ENCODE data around the gene RNF152. TPM values are rescaled to one million over a fixed set of nuclear protein-coding genes. Genes with fewer than 3 reads are reported as not detected.

RNF152 gene
- total and polyA plus RNA-seq, 2 donors (not counting 3 experiments of a cell fraction or from before 2014, with no cell fraction given): 20.8 to 27.5 TPM

DNA sequence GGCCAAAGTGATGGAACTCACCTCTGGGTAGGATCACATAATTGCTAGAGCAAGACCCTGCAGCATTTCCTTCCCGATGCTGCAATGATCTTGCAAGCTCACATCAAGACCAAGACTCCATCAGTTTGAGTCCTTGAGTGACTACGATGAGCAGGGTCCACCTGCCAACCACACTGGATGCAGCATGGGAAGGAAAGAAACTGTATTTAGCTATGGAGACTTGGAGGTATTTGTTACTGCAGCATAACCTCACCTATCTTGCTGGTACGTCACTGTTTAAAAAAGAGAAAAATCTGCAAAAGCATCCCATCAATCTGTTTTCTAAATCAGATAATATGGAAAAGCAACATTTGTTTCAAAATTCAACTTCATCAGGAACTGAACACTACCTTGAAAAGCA is 2.5 kb downstream of the RNF152 start:
- no peak overlapping the region for H3K4me3 ChIP-seq (replicated peaks in 1 of 3; ENCODE audit: insufficient read depth in 1 of 3, low read depth in 1 of 3, low read length in 3 of 3)
- no peaks in the 10 kb centered on the region for H4K20me1 ChIP-seq (replicated peaks; ENCODE audit: control insufficient read depth, extremely low read depth, insufficient read depth, low read length)
- H3K27ac ChIP-seq (ENCODE audit: insufficient read depth, low read depth, low read length): no peak overlapping the region
- FAIRE-seq (no peak), DNase-seq (ENCODE audit: low read depth, low spot score) (no peak)
- peaks cover 69% of the 10 kb centered on the region for H3K79me2 ChIP-seq (ENCODE audit: control insufficient read depth, insufficient read depth, low read length)
- POLR2A ChIA-PET: no interaction called here
- no peaks in the 10 kb centered on the region for H3K27me3 ChIP-seq (ENCODE audit: control insufficient read depth in 2 of 2, insufficient read depth in 2 of 2, low read length in 2 of 2)
- no TSS peak for BruUV-seq (replicated peaks)
- CTCF ChIA-PET: interaction anchor here (1.5 to 1.6 kb wide), 2 partner anchors 254 to 256 kb away, joined by 4 read pairs; no protein-coding TSS in a partner anchor
- no peak for TF ChIP-seq MYC (IDR thresholded peaks at IDR 0.05; ENCODE audit: low read depth, low read length)
- TF ChIP-seq, protein P1, sequence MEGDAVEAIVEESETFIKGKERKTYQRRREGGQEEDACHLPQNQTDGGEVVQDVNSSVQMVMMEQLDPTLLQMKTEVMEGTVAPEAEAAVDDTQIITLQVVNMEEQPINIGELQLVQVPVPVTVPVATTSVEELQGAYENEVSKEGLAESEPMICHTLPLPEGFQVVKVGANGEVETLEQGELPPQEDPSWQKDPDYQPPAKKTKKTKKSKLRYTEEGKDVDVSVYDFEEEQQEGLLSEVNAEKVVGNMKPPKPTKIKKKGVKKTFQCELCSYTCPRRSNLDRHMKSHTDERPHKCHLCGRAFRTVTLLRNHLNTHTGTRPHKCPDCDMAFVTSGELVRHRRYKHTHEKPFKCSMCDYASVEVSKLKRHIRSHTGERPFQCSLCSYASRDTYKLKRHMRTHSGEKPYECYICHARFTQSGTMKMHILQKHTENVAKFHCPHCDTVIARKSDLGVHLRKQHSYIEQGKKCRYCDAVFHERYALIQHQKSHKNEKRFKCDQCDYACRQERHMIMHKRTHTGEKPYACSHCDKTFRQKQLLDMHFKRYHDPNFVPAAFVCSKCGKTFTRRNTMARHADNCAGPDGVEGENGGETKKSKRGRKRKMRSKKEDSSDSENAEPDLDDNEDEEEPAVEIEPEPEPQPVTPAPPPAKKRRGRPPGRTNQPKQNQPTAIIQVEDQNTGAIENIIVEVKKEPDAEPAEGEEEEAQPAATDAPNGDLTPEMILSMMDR (IDR thresholded peaks at IDR 0.05; ENCODE audit: extremely low read depth in 1 of 2, insufficient read depth in 1 of 2, low read depth in 1 of 2, low read length in 2 of 2): no peak
- no peak for TF ChIP-seq POLR2A (IDR thresholded peaks at IDR 0.05; ENCODE audit: low read depth, low read length)
- no peak for TF ChIP-seq GATA2 (IDR thresholded peaks at IDR 0.05; ENCODE audit: insufficient read depth, insufficient read length, low read depth, low read length)
- TF ChIP-seq, protein P2, sequence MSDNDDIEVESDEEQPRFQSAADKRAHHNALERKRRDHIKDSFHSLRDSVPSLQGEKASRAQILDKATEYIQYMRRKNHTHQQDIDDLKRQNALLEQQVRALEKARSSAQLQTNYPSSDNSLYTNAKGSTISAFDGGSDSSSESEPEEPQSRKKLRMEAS (IDR thresholded peaks at IDR 0.05; ENCODE audit: insufficient read depth, insufficient read length): no peak
- TF ChIP-seq JUN (IDR thresholded peaks at IDR 0.05; ENCODE audit: borderline replicate concordance, insufficient read depth, insufficient read length, low read depth): no peak
- no peak for TF ChIP-seq EZH2 (IDR thresholded peaks at IDR 0.05; ENCODE audit: borderline replicate concordance, low read depth, low read length, severe bottlenecking)
- TF ChIP-seq FOS (IDR thresholded peaks at IDR 0.05; ENCODE audit: borderline replicate concordance, insufficient read depth, low read length): no peak
- TF ChIP-seq POLR2AphosphoS5 (IDR thresholded peaks at IDR 0.05; ENCODE audit: insufficient read depth, low read depth, low read length): no peak
- H3K9me3 ChIP-seq (replicated peaks; ENCODE audit: control insufficient read depth, insufficient read depth, low read length): no peaks in the 10 kb centered on the region
- no peak overlapping the region for H3K9ac ChIP-seq (replicated peaks; ENCODE audit: extremely low read depth, insufficient read depth, low read length)
- H3K4me1 ChIP-seq (ENCODE audit: control insufficient read depth, extremely low read depth, insufficient read depth, low read length): peaks cover 22% of the 10 kb centered on the region
- intact Hi-C loops (cut with micrococcal nuclease): loop anchor here (5.0 kb wide), 1 partner anchor 217 kb away; no protein-coding TSS in a partner anchor
- H3K4me2 ChIP-seq (ENCODE audit: insufficient read depth, low read length): no peak overlapping the region
- H3K9me1 ChIP-seq (replicated peaks; ENCODE audit: control insufficient read depth, extremely low read depth, insufficient read depth, low read length): no peaks in the 10 kb centered on the region
- dilution Hi-C loops (cut with MboI; ENCODE audit: extremely low pct_ligation_motif_present, low sequenced_read_pairs): no loop called here
- H2AFZ ChIP-seq (ENCODE audit: low read depth, low read length): no peak overlapping the region
- H3K36me3 ChIP-seq (ENCODE audit: control insufficient read depth in 2 of 2, extremely low read depth in 1 of 2, insufficient read depth in 2 of 2, low read length in 2 of 2): peaks cover 13 to 18% of the 10 kb centered on the region in 2 experiments
